ENCODE measurements around the gene ERCC5. TPM values are rescaled to one million over a fixed set of nuclear protein-coding genes. Genes with fewer than 3 reads are reported as not detected.
A peak's percentile ranks its signal among the peaks of the same experiment; 100 is the strongest.

ERCC5 gene
- total RNA-seq, 2 experiments from 2014 or later = 66.8 to 68.0 TPM

GRCh38 chr13:102870677-102871415, 25.0 kb downstream of the ERCC5 start:
- ChIA-PET CTCF (interaction anchor here (0.6 to 2.1 kb wide), 43 partner anchors 7 to 315 kb away, joined by 3 to 26 read pairs (median 4); partner anchors contain the start of gene TEX30), POLR2A (interaction anchor here (1.2 kb wide), 1 partner anchor 274 kb away, joined by 4 read pairs; the partner anchor contains the start of gene TPP2)
- Mint-ChIP-seq H3K27me3 (ENCODE audit: low read depth) (no peaks in the 10 kb centered on the region), H3K27ac (no peak overlapping the region), H3K9me3 (ENCODE audit: insufficient read depth) (no peaks in the 10 kb centered on the region), H3K36me3 (ENCODE audit: low read depth) (peaks cover 62% of the 10 kb centered on the region), H3K4me1 (ENCODE audit: low read depth) (peaks cover 23% of the 10 kb centered on the region), H3K4me3 (no peak overlapping the region)
- ATAC-seq (peak; percentile 82), DNase-seq (peak; percentile 65)

DNA sequence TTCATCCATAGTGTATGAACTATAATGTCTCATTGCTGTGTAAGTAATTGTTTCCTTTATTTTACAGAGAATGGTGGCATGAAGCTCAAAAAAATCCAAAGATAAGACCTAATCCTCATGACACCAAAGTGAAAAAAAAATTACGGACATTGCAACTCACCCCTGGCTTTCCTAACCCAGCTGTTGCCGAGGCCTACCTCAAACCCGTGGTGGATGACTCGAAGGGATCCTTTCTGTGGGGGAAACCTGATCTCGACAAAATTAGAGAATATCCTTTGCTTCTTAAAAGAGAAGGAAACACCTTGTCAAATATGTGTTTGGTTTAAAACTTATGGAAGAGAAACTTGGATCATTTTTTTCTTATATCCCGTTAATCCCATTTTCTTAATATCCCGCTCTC, 26.3 kb downstream of the ERCC5 start:
- Mint-ChIP-seq H3K4me3 (no peak overlapping the region), H3K9me3 (ENCODE audit: insufficient read depth) (no peaks in the 10 kb centered on the region), H3K36me3 (ENCODE audit: low read depth) (peaks cover 69% of the 10 kb centered on the region), H3K27me3 (ENCODE audit: low read depth) (no peaks in the 10 kb centered on the region), H3K4me1 (ENCODE audit: low read depth) (peaks cover 23% of the 10 kb centered on the region), H3K27ac (peak overlapping the region; percentile 46)
- DNase-seq (no peak), ATAC-seq (no peak)
- POLR2A ChIA-PET = no interaction called here
- CTCF ChIA-PET = interaction anchor here (0.9 kb wide), 1 partner anchor 280 kb away, joined by 3 read pairs; no protein-coding TSS in a partner anchor

DNA sequence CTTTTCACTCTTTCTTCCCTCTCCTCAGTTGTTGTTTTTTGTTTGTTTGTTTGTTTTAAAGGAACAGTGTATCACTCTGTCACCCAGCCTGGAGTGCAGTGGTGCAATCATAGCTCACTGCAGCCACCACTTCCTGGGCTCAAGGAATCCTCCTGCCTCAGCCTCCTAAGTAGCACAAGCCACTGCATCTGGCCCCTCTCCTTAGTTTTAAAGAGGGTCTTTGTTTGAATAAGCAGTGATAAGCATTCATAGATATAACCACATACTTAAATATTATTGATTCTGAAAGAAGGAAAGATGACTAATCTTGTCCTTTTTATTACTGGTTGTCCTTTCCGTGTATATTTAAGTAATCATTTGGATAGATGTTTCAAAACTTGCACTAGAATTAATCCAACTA, 26.7 kb downstream of the ERCC5 start:
- Mint-ChIP-seq H3K36me3 (ENCODE audit: low read depth) (peaks cover 67% of the 10 kb centered on the region), H3K27ac (peak overlapping the region; percentile 46), H3K27me3 (ENCODE audit: low read depth) (no peaks in the 10 kb centered on the region), H3K4me1 (ENCODE audit: low read depth) (peaks cover 23% of the 10 kb centered on the region), H3K4me3 (no peak overlapping the region), H3K9me3 (ENCODE audit: insufficient read depth) (no peaks in the 10 kb centered on the region)
- CTCF ChIA-PET = interaction anchor here (0.9 kb wide), 1 partner anchor 281 kb away, joined by 3 read pairs; no protein-coding TSS in a partner anchor
- POLR2A ChIA-PET = no interaction called here
- DNase-seq = no peak
- no peak for ATAC-seq

DNA sequence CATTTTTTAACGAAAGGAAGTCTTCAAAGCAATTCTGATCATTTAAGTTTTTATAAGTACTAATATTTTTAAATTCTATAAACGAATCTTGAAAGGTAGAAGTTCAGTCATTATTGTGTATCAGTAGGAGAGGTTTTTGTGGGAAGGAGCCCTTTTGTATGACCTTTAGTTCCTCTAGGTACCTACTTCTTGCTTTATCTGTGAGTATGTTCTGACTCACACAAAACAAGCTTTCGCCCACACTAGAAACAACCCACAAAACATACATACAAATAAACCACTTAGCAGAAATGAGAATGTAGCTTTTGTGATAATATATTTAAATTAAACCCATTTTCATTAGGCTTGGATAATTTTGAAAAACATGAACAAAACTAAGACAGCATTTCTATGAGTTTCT, 27.8 kb downstream of the ERCC5 start:
- CTCF ChIA-PET = interaction anchor here (0.6 kb wide), 1 partner anchor 72 kb away, joined by 3 read pairs; no protein-coding TSS in a partner anchor
- no peaks in the 10 kb centered on the region for H3K27me3 Mint-ChIP-seq (ENCODE audit: low read depth)
- no peaks in the 10 kb centered on the region for H3K9me3 Mint-ChIP-seq (ENCODE audit: insufficient read depth)
- no peak overlapping the region for H3K27ac Mint-ChIP-seq
- ATAC-seq (no peak), DNase-seq (no peak)
- H3K36me3 Mint-ChIP-seq (ENCODE audit: low read depth) = peaks cover 59% of the 10 kb centered on the region
- peaks cover 23% of the 10 kb centered on the region for H3K4me1 Mint-ChIP-seq (ENCODE audit: low read depth)
- POLR2A ChIA-PET = no interaction called here
- H3K4me3 Mint-ChIP-seq = no peak overlapping the region

- CTCF ChIA-PET = no interaction called here
- peaks cover 48% of the 10 kb centered on the region for H3K36me3 Mint-ChIP-seq (ENCODE audit: low read depth)
- H3K27ac Mint-ChIP-seq = no peak overlapping the region
- peaks cover 16% of the 10 kb centered on the region for H3K4me1 Mint-ChIP-seq (ENCODE audit: low read depth)
- ATAC-seq (no peak), DNase-seq (no peak)
- no peaks in the 10 kb centered on the region for H3K9me3 Mint-ChIP-seq (ENCODE audit: insufficient read depth)
- no peaks in the 10 kb centered on the region for H3K27me3 Mint-ChIP-seq (ENCODE audit: low read depth)
- POLR2A ChIA-PET = no interaction called here
- H3K4me3 Mint-ChIP-seq = no peak overlapping the region
Measured at GRCh38 chr13:102875256-102875655, 29.4 kb downstream of the ERCC5 start.

DNA sequence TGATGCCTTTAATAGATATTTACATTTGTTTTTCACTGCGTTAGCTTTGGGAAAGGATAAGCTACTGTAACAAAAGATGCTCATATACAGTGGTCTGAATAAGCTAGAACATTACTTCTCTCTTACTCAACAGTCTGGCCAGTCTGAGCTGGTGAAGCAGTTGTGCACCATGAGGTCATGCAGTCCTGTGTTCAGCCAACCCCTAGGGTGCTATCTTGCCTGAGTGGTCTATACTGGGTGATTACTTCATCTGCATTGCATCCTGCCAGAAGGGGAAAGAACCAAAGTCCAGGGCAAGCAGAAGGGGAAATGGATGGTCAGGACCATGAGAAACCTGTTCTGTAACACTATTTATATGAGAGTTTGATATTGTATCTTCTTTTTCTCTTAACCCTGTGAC, 31.5 kb downstream of the ERCC5 start:
- H3K27me3 Mint-ChIP-seq (ENCODE audit: low read depth) = no peaks in the 10 kb centered on the region
- ChIA-PET CTCF (no interaction called here), POLR2A (no interaction called here)
- ATAC-seq = no peak
- H3K4me3 Mint-ChIP-seq = no peak overlapping the region
- no peak for DNase-seq
- H3K36me3 Mint-ChIP-seq (ENCODE audit: low read depth) = peaks cover 37% of the 10 kb centered on the region
- peaks cover 5% of the 10 kb centered on the region for H3K4me1 Mint-ChIP-seq (ENCODE audit: low read depth)
- H3K27ac Mint-ChIP-seq = no peak overlapping the region
- H3K9me3 Mint-ChIP-seq (ENCODE audit: insufficient read depth) = no peaks in the 10 kb centered on the region

DNA sequence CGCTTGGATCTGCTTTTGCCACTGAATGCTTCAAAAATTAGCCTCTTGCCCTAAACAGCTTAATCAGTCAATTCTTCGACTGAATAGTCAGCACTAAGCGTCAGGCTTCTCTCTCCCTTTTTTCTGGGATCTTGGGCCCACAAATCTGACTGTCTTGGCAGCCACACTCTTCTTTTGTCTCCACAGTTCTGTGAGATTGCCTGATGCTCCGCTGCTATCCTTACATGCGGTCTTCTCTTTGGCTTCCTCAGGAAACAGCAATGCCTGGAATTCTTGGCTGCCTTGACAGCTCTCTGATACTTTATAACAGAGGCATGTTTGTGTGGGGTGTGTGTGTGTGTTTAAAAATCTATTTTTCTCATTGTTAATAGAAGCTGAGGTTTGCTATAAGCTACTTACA, 32.6 kb downstream of the ERCC5 start:
- POLR2A ChIA-PET = interaction anchor here (0.7 kb wide), 1 partner anchor 296 kb away, joined by 3 read pairs; no protein-coding TSS in a partner anchor
- no peaks in the 10 kb centered on the region for H3K27me3 Mint-ChIP-seq (ENCODE audit: low read depth)
- H3K4me1 Mint-ChIP-seq (ENCODE audit: low read depth) = no peaks in the 10 kb centered on the region
- CTCF ChIA-PET = interaction anchor here (0.9 kb wide), 1 partner anchor 8 kb away, joined by 4 read pairs; no protein-coding TSS in a partner anchor
- no peak overlapping the region for H3K27ac Mint-ChIP-seq
- H3K36me3 Mint-ChIP-seq (ENCODE audit: low read depth) = peaks cover 28% of the 10 kb centered on the region
- ATAC-seq (no peak), DNase-seq (no peak)
- no peak overlapping the region for H3K4me3 Mint-ChIP-seq
- H3K9me3 Mint-ChIP-seq (ENCODE audit: insufficient read depth) = no peaks in the 10 kb centered on the region

DNA sequence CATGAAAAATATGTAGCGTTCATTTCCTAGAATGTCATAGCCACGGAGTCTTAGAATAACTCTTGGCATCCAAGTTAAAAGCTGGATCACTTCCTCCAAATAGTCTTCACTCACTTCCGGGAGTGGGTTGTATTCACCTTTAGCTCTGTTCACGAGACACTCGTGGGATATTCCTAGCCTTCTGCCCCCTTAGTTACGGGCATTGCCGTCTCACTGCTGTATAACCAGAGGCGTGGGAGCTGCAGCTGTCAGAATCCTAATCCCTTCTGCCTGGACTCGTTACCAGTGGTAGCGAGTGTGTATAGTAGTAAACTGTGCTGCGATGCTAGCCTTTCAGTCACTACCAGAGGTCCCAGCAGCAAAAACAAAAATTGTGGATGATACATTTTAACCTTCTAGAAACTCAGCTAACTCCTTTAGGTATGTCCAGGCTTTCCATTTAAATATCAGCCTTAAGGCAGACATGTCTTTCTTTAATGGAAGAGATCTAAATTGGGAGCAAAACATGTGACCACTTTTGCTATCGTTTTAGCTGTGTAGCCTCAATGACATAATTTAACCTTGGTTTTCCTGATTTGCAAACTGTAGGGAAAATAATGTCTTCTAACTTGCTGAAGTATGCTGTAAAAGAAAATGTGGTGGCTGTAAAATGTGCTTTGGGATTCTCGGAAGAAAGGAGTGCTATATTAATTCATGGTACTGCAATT, 34.1 kb downstream of the ERCC5 start:
- ChIA-PET CTCF (interaction anchor here (3.6 kb wide), 1 partner anchor 10 kb away, joined by 26 read pairs; no protein-coding TSS in a partner anchor), POLR2A (no interaction called here)
- DNase-seq (no peak), ATAC-seq (no peak)
- Mint-ChIP-seq H3K9me3 (ENCODE audit: insufficient read depth) (no peaks in the 10 kb centered on the region), H3K4me3 (no peak overlapping the region), H3K36me3 (ENCODE audit: low read depth) (peaks cover 21% of the 10 kb centered on the region), H3K4me1 (ENCODE audit: low read depth) (no peaks in the 10 kb centered on the region), H3K27me3 (ENCODE audit: low read depth) (no peaks in the 10 kb centered on the region), H3K27ac (no peak overlapping the region)

DNA sequence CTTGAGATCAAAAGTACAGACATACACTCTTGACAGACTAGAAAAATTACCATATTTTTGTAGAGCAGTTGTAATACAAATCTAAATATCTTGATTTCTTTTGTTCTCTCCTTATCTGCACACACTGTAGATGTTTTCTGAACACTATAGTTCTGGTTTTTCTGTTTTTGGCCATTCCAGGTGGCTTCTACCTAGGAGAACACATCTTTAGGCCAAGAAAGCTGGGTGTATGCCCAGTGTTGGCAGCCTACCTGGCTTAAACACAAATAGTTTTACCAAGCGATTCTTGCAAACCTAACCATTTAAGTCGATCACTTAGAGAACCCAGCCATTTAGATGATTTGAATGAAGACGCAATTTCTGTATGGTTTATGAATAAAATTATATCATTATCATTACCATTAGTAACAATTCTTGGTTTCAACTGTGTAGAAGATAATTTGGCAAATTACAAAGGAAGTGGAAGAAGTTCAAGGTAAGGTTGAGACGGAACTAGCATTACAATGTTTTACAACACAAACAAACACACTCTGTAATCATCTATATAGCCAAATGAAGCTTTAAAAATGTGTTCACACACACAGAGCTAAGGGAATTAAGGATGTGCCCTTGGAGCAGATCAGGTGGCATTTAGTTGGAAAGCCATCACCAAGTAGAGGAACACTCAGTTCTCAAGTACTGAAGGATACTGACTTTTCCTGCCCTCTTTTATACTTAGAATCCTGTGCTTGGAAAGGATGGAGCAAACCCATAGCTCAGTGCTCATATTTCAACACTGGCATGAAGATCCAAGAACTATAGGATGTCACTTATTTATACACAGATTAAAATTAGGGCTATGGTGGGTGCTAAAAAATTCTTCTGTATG, 36.2 kb downstream of the ERCC5 start:
- H3K27ac Mint-ChIP-seq = no peak overlapping the region
- no peaks in the 10 kb centered on the region for H3K27me3 Mint-ChIP-seq (ENCODE audit: low read depth)
- H3K4me3 Mint-ChIP-seq = no peak overlapping the region
- ChIA-PET POLR2A (no interaction called here), CTCF (interaction anchor here (0.9 to 3.6 kb wide), 2 partner anchors 12 to 25 kb away, joined by 3 to 26 read pairs; no protein-coding TSS in a partner anchor)
- ATAC-seq (no peak), DNase-seq (no peak)
- no peaks in the 10 kb centered on the region for H3K4me1 Mint-ChIP-seq (ENCODE audit: low read depth)
- H3K36me3 Mint-ChIP-seq (ENCODE audit: low read depth) = peaks cover 2% of the 10 kb centered on the region
- no peaks in the 10 kb centered on the region for H3K9me3 Mint-ChIP-seq (ENCODE audit: insufficient read depth)

GRCh38 chr13:102892503-102892902, 46.7 kb downstream of the ERCC5 start:
- ATAC-seq = no peak
- CTCF ChIA-PET = no interaction called here
- no peak for DNase-seq
- Mint-ChIP-seq H3K27ac (no peak overlapping the region), H3K4me1 (ENCODE audit: low read depth) (no peaks in the 10 kb centered on the region), H3K4me3 (no peak overlapping the region), H3K9me3 (ENCODE audit: insufficient read depth) (no peaks in the 10 kb centered on the region), H3K36me3 (ENCODE audit: low read depth) (no peaks in the 10 kb centered on the region), H3K27me3 (ENCODE audit: low read depth) (no peaks in the 10 kb centered on the region)
- POLR2A ChIA-PET = no interaction called here

DNA sequence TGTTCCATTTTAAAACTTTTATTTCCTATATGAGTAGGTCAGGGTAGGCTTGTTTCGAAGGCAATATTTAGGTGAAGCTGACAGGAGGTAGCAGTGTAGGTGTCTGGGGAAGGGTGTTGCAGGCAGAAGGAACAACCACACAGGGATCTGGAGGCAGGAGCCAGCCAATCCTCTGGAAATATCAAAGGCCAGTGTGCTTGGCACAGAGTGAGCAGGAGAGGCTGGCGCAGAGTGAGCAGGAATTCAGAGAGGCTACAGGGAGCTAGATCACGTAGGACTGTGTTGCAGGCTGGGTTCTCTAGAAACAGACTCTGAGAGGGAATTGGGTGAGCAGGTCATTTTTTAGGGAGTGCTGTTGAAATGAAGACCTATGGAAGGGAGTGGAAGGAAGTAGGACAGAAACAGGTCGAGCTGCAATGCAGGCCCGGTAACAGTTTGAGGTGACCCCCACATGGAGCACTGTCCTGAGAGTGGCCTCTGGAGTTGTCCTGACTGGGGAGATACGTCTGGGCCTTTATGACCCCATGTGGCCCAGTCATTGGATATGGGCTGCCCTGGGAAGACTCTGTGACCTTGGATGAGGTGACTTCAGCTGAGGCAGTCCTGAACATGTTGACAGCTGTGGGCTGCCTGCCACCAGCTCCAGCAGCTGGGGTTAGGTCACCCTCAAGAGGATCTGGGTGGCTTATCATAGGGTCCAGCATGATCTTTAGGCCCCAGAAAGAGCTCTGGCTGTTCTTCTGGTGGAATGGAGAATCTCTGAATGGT, 51.7 kb downstream of the ERCC5 start:
- H3K4me1 Mint-ChIP-seq (ENCODE audit: low read depth) = no peaks in the 10 kb centered on the region
- CTCF ChIA-PET = interaction anchor here (1.4 to 3.0 kb wide), 3 partner anchors 14 to 27 kb away, joined by 3 to 9 read pairs (median 4); no protein-coding TSS in a partner anchor
- POLR2A ChIA-PET = no interaction called here
- no peak overlapping the region for H3K4me3 Mint-ChIP-seq
- H3K27me3 Mint-ChIP-seq (ENCODE audit: low read depth) = no peaks in the 10 kb centered on the region
- no peaks in the 10 kb centered on the region for H3K9me3 Mint-ChIP-seq (ENCODE audit: insufficient read depth)
- no peaks in the 10 kb centered on the region for H3K36me3 Mint-ChIP-seq (ENCODE audit: low read depth)
- no peak overlapping the region for H3K27ac Mint-ChIP-seq
- DNase-seq (no peak), ATAC-seq (no peak)
